HG03378 (cell line): ENCODE results near the gene NRBF2.
"Not testable (repeated sequence)": the region's sequence is repeated elsewhere in the genome, so short reads cannot be mapped to it uniquely, and the experiment has no call there.

ENCODE experiments used
- ATAC-seq: cut with Tn5 transposase; IDR thresholded peaks from one replicate; pipeline ENCODE4 v1.9.1; 2021; ENCODE audit warnings: mild to moderate bottlenecking, moderate library complexity; ENCODE audit not compliant: unreplicated experiment

Gene NRBF2

DNA sequence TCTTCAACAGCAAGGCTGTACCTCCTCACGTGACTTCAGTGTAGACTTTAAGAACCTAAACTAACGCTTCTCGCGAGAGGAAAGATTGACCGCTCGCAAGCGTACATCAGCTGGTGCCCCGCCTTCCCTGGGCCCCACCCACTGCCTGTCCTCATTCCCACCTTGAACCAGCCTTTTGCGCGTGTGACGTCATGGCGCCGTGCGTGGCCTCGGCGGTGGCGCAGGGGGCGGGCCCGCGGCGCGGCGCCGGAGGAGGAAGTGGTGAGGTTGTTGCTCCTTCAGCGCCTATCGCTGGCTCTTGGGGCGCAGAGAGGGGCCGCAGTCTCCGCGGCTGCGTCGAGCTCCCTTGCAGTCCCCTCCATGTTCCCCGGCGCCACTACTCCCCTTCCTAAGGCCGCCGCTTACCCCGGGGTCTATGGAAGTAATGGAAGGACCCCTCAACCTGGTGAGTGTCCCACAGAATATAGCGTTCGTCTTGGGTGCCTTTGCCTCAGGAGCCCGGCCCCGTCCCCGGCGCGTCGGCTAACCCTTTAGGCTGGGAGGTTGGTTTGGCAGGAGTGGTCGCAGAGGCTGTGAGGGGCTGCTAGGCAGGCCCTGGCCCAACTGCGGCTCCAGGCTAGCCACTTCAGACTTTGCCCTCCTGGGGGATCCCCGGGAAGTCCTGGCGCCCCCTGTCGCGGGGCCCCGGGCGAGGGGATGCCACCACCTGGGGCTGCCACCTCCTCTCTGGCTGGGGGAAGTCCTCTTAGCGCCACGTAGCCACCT is at the start of gene NRBF2:
Gene NRBF2 (plus strand): TSS at position 273 of the 765 bp plus-strand sequence. CDS start 143 bp downstream, at position 416.
- peak; percentile 96 for ATAC-seq

DNA sequence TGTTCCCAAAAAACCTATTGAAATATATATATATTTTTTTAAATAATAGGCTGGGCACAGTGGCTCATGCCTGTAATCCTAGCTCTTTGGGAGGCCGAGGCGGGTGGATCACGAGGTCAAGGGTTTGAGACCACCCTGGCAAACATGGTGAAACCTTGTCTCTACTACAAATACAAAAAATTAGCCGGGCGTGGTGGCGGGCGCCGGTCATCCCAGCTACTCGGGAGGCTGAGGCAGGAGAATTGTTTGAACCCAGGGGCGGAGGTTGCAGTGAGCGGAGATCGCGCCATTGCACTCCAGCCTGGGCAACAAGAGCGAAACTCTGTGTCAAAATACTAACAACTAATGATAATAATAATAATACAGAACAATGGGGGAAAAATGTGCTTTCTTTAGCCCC is 49.7 kb upstream of the NRBF2 start:
- ATAC-seq: not testable (repeated sequence)

DNA sequence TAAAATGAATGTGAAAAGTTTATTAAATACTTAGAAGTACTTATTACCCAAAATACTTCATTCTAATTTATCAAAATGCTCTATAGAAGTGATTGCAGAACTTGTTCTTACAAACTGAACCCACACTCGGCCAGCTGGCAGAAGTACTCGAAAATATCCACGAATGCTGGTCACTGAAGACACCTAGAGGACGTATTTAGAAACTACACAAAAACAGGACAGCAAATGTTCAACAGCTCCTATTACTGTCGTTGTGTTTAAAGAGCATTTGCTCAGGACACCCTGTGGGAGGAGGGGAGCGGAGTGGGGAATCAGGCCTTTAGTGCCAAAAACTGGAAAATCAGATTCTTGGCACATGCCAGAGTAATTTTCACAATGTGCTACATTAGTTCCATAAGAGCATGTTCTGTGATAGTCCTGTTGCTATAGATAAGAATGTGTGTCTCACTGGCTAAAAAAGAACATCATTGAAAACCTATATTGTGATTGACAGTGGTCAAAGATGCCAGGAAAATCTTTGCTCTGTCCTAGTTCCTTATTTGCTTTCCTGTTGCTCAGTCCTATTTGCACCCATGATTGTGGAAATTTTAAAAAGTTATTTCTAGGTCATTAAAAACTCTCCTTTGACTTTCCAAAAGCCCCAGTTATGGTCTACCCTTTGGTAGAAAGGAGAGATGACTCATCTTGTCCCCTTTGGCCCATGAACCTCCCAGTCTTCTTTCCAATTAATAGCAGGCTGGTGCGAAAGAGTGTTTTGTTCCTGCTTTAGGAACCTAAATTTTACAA is 49.0 kb upstream of the NRBF2 start:
- ATAC-seq: peak; percentile 93

DNA sequence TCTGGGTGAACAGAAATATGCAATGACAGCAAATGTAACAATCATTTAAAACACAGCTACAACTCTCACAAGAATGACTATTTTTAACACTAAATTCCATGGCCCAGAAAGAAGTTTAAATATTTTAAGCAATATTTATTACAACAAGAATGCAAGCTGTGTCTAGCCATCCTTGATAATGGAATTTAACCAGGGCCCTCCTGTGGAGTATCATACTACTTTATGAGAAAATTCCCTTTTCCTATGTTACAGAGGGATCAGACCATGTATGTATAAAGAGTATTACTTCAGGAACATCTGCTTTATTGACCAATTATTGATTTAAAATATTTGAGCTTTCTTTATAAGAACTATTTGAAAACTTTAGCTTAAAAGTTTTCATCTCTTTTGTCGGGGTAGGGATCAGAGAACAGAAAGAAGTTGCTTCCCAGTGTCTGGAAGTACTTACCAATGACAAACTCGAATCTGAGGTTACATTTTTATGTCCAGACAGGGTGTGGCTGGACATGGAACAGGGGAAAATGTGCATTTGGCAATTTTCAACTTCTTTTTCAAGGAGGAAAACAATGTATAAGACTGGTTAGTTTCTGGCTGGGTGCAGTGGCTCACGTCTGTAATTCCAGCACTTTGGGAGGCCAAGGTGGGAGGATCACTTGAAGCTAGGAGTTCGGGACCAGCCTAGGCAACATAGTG is 48.3 kb upstream of the NRBF2 start:
- no peak for ATAC-seq

DNA sequence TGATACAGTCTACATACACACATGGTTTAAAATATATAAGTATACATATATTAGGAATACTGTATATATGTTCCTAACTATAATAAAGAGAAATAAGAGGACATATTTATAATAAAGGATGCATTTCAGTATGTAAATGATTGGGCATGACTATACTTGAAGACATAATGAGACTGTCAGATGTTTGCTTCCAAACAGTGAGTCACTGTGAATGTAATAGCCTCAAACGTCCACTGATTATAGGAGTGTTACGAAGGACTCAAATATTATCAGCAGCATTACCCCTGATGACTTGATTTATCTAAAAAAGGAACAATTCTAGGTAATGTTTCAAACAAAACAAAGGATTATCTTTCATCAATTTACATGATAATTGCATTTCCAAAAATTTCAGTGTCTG is 39.9 kb upstream of the NRBF2 start:
- ATAC-seq: no peak

DNA sequence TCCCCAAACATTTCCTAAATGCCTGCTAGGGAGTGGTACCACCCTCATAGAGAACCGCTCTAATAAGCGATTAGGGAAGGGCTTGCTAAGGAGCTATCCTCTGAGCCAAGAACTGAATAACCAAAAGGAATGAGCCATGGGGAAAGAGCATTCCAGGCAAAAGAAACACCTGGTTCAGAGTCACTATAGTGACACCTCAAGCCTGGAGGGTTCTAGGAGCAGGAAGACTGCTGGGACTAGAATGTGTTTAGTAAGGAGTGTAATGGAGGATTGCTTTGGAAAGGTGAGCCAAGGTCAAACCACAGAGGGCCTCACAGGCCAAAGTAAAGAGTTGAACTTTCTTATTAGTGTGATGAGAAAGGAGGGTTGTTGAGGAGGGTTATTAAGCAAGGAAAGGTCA is 38.7 kb upstream of the NRBF2 start:
- ATAC-seq: no peak

DNA sequence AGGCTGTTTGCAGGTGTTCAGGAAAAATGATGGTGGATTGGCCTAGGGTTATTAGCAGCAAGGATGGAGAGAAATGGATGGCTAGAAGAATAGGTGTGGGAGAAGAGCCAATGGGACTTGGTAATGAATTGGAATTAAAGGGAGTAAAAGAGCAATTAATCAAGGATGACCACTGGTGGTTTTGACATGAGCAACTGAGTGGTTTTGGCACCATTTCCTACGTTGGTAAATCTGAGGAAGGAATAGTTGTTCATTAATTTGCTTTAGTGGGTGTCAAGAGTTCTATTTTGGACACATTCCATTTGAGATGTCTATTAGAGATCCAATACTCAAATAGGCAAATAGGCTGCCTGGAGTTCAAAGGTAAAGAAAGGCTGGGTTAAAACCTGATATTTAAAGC is 38.2 kb upstream of the NRBF2 start:
- no peak for ATAC-seq

DNA sequence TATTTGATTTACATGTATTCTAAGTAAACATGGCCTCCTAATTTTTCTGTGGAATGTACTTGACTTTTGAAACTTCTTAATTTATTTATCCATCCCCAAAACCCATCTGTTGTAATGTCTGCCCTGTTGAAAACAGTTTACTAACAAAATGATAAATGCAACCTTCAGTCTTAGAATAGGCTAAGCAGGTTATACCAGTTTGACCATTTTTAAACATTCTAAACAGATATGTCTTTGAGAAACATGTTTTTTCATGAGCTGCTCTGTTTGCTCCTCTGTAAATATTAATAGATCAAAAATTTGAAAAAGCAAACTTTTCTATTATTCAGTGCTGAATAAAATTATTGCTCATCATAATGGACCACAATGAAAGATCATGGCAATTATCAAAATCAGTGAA is 33.4 kb upstream of the NRBF2 start:
- no peak for ATAC-seq

DNA sequence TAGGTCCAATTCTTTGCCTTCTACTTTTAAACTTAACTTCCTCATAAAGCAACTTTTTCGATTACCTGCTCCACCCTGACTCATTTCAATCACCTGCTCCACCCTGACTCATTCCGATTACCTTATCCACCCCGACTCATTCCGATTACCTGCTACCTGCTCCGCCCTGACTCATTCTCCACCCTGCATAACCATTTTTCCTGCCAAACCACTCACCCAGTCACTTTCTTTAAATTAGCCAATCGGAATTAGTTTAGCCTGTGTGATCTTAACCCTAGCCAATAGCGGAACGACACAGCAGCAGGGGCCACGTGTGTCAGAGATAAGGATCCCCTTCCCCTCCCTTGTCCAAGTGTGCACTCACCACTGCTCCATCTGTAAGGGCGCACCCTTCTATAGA is 32.0 kb upstream of the NRBF2 start:
- ATAC-seq: not testable (repeated sequence)

DNA sequence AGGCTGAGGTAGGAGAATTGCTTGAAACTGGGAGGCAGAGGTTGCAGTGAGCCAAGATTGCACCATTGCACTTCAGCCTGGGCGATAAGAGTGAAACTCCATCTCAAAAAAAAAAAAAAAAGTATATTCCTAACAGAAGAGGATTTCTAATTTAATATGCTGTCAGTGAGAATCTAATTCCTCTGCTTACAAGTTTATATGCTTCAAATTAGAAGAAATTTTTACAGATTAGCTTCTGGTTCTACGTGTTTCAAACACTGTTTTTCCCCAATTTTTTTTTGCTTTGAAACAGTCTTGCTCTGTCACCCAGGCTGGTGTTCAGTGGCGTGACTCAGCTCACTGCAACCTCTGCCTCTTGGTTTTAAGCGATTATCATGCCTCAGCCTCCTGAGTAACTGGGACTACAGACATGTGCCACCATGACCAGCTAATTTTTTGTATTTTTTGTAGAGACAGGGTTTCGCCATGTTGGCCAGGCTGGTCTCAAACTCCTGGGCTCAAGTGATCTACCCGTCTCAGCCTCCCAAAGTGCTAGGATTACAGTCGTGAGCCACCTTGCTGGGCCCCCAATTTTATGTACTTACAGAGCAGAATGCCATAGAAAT is 30.7 kb upstream of the NRBF2 start:
- ATAC-seq: not testable (repeated sequence)

DNA sequence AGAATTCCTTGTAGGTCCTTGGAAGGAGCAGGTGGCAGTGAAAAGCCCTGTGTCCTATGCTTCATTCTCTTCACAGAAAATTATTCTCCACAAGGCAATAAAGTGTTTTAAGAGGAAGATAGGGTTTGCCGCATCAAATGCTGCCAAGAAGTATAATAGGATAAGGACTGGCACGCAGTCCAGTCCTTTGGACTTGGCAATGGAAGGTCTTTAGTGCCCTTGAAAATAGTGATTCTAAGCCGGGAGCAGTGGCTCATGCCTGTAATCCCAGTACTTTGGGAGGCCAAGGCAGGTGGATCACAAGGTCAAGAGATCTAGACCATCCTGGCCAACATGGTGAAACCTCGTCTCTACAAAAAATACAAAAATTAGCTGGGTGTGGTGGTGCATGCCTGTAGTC is 29.9 kb upstream of the NRBF2 start:
- ATAC-seq: not testable (repeated sequence)

DNA sequence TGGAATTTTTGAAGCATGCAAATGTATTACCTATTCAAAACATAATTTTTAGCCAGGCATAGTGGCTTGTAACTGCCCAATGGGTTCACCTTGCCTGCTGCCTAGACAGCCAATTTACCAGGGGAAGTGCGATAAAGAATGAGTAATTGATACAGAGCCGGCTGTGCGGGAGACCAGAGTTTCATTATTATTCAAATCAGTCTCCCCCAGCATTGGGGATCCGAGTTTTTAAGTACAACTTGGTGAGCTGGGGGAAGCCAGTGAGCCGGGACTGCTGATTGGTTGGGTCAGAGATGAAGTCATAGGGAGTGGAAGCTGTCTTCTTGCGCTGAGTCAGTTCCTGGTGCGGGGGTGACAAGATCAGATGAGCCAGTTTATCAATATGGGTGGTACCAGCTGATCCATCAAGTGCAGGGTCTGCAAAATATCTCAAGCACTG is 29.1 kb upstream of the NRBF2 start:
- ATAC-seq: no peak

DNA sequence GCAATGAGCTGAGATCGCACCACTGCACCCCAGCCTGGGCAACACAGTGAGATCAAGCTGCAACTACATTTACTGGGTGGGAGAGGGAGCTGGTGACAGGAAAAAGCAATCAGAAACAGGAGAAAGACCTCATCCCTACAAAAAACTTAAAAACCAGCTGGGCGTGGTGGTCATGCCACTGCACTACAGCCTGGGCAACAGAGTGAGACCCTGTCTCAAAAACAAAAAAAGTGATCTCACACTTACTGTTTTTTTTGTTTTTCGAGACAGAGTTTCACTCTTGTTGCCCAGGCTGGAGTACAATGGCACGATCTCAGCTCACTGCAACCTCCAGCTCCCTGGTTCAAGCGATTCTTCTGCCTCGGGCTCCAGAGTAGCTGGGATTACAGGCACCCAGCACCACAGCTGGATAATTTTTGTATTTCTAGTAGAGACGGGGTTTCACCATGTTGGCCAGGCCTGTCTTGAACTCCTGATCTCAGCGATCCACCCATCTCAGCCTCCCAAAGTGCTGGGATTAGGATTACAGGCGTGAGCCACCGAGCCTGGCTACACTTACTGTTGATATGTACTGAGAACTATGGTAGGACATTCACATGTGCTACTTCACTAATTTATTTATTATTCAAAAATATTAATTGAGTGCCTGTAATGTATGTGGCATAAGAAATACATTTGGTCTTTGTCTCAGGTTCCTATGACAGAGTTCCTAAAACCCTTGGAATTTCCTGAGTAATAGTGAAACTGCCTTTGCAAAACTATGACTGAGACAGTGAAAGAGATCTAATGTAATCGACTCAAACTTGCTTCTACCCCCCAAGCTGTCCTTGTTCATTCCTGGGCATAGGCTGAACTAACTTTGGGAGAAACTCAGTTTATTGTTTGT is 27.7 kb upstream of the NRBF2 start:
- ATAC-seq: no peak

DNA sequence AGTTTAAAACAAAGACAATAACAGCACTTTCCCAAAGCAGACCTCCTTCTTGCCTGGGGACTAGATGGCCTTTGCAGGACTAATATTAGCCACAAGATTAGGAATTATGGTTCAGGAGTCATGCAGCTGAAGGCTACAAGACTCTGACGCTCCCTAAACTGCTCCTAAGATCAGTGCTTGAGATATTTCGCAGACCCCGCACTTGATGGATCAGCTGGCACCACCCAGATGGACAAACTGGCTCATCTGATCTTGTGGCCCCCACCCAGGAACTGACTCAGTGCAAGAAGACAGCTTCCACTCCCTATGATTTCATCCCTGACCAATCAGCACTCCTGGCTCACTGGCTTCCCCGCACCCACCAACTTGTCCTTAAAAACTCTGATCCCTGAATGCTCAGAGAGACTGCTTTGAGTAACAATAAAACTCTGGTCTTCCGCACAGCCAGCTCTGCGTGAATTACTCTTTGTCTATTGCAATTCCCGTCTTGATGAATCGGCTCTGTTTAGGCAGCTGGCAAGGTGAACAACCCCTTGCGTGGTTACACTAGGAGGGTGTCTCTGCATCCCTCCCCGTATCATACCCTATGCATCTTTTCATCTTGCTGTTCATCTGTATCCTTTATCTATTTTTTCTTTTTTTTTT is 26.9 kb upstream of the NRBF2 start:
- no peak for ATAC-seq

DNA sequence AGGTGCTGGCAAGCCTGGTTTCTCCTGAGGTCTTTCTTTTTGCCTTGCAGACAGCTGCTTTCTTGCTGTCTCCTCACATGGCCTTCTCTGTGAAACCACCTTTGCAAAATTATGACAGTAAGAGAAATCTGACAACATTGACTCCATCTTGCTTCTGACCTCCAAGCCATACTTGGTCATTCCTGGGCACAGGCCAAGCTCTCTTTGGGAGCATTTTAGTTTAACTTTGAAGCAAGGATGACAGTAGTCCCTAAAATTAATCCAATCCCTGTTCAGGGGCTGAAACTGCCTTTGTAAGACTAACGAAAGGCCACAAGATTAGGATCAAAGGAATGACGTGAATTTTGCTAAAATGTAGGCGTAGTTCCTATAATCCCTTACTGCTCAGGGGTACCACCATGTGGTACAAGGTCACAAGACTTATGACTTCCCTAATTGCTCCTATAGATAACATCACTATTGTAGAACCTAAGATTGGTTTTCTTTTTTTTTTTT is 25.1 kb upstream of the NRBF2 start:
- ATAC-seq: no peak

DNA sequence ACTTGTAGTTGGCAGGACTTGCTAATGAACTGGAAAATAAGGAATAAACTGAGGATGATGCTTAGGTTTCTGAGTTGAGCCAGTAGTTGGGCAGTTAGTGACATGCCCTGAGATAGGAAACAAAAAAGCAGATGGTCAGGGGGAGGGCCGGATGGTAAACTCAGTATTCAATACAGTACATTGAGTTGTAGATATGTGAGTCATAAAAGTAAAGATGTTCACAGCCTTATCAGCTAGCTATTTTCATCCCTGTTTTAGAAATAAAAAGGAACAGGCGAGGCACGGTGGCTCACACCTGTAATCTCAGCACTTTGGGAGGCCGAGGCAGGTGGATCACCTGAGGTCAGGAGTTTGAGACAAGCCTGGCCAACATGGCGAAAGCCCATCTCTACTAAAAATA is 22.2 kb upstream of the NRBF2 start:
- no peak for ATAC-seq

DNA sequence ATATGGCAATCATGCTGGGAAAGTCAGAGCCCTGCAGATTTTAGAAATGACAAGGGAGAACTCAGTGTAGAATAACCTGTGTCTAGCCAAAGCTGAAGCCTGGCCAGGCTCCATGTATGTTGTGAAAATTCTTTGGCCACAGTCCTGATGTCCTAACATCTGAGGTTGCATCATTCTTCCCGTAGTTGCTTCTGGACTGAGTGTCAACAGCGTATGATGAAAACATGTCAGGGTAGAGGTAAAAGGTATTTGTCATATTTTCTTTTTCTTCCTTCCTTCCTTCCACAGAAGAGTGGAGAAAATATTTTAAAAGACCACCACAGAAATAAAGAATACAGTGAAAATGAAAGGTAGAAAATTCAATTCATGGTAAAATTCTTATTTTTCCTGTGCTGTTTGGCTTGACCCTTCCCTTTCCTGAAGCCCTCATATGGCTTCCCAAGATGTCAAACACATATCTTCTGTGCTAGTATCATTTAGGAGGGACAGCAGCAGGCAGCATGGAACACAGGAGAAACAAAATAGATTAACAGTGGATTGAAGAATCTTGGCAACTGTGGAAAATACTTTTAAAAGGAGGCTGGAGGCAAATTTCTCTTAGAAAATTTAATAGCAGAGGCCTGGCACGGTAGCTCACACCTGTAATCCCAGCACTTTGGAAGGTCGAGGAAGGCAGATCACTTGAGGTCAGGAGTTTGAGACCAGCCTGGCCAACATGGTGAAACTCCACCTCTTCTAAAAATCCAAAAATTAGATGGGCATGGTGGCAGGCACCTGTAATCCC is 18.9 kb upstream of the NRBF2 start:
- ATAC-seq: no peak

DNA sequence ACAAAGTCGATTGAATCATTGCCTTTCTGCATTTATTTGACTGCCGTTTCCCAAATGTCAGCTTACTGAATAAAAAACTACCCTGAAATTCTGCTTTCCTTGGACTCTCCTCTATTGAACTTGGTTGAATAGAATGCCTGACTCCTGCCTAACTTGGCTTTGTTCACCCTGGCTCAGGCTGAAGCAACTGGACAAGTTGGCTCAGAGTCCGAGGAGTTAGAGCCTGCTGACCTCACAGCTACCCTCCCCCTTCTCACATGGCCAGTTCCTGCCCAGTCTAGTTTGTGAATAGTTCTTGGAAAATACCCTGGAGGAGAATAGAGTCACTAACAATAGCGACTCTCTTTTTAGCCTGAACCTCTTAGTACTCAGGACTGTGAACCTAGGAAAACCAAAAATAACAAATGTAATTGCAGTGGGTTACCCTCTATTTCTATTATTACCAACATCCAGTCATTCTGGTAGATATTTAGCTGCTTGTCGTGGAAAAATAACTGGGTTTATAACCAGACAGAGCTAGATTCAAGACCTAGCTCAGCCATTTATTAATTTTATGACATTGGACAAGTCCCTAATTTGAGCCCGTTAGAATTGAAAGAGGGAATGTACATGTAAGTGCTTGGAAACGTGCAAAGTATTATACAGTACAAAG is 17.3 kb upstream of the NRBF2 start:
- no peak for ATAC-seq
